Measurements from ENCODE around the gene INPP5A.

DNA sequence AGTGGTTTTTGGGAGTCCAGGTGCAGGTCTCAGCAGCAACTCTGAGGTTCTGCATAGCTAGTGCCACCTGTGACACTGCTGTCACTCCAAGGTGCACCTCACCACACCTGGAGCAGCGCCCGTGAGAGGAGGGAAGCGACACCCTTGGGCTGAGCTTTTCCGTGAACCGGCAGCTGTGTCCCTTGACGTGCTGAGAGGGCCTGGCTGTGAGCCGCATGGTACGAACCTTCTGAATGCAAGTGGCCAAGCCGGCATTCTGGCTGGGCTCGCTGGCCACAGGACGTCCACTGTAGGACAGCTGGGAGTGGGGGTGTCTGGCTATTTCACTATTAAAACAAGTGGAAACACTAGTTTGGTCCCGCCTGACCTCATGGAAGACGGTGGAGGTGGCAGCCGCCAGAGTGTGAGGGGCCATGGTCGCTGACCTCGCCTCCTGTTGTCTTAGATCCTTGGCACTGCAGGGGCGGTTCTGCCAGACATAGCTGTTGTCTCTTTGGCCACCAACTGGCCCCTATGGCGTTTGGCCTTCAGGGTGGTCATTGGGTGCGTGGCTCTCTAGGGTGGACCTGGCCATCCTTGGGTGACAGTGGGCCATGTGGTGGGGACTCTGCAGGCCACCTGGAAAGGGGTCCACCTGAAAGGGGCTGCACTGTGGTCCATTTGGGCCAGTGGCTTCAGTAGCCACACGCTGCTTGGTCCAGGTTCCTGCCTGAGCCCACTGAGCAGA lies 12.9 kb downstream of the INPP5A start:
- TF ChIP-seq EZH2phosphoT487 (IDR thresholded peaks at IDR 0.05; ENCODE audit: low read length) (no peak), EZH2 (optimal IDR thresholded peaks at IDR 0.05; ENCODE audit: low read depth, low read length) (no peak)
- TF ChIP-seq, protein P1, sequence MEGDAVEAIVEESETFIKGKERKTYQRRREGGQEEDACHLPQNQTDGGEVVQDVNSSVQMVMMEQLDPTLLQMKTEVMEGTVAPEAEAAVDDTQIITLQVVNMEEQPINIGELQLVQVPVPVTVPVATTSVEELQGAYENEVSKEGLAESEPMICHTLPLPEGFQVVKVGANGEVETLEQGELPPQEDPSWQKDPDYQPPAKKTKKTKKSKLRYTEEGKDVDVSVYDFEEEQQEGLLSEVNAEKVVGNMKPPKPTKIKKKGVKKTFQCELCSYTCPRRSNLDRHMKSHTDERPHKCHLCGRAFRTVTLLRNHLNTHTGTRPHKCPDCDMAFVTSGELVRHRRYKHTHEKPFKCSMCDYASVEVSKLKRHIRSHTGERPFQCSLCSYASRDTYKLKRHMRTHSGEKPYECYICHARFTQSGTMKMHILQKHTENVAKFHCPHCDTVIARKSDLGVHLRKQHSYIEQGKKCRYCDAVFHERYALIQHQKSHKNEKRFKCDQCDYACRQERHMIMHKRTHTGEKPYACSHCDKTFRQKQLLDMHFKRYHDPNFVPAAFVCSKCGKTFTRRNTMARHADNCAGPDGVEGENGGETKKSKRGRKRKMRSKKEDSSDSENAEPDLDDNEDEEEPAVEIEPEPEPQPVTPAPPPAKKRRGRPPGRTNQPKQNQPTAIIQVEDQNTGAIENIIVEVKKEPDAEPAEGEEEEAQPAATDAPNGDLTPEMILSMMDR (IDR thresholded peaks at IDR 0.05; ENCODE audit: low read length) = no peak
